GM12865 (cell line): ENCODE measurements around the gene WIZ.
"Not testable (repeated sequence)": the region's sequence is repeated elsewhere in the genome, so short reads cannot be mapped to it uniquely, and the experiment has no call there.

Experiments
- DNase-seq: peaks from one replicate; pipeline ENCODE4 v3.0.0; 2010; ENCODE audit warnings: low read depth
- H3K4me3 ChIP-seq: 2 replicates; pipeline ENCODE4 v1.5.1; 2011; ENCODE audit warnings: mild to moderate bottlenecking, low read depth, low read length, control low read depth
- CTCF ChIP-seq: IDR thresholded peaks from 2 replicates; pipeline ENCODE4 v1.5.1; 2011; ENCODE audit warnings: low read length, control low read depth, low read depth, inconsistent platforms; ENCODE audit not compliant: insufficient read depth; ENCODE audit errors: missing control alignments

The WIZ gene

GRCh38 chr19:15397236-15397635 is 52.5 kb downstream of the WIZ start:
- TF ChIP-seq CTCF: no peak
- DNase-seq: no peak
- no peak overlapping the region for H3K4me3 ChIP-seq

- no peak overlapping the region for H3K4me3 ChIP-seq
- no peak for DNase-seq
- no peak for TF ChIP-seq CTCF
These were observed 53.3 kb downstream of the WIZ start for GRCh38 chr19:15396436-15396835.

- not testable (repeated sequence) for H3K4me3 ChIP-seq, DNase-seq
These were observed 54.5 kb downstream of the WIZ start for GRCh38 chr19:15395251-15395650.

GRCh38 chr19:15394426-15394825 is 55.3 kb downstream of the WIZ start:
- DNase-seq: no peak
- TF ChIP-seq CTCF: no peak

GRCh38 chr19:15393963-15394362 is 55.8 kb downstream of the WIZ start:
- DNase-seq: no peak
- TF ChIP-seq CTCF: no peak
- H3K4me3 ChIP-seq: no peak overlapping the region

More at GRCh38 chr19:15394426-15394825, 55.3 kb downstream of the WIZ start:
- no peak overlapping the region for H3K4me3 ChIP-seq

GRCh38 chr19:15390814-15391213 is 58.9 kb downstream of the WIZ start:
- DNase-seq: no peak
- H3K4me3 ChIP-seq: no peak overlapping the region
- no peak for TF ChIP-seq CTCF

GRCh38 chr19:15381864-15382263 is 67.9 kb downstream of the WIZ start:
- TF ChIP-seq CTCF: no peak
- no peak overlapping the region for H3K4me3 ChIP-seq
- no peak for DNase-seq
